Retinal pigment epithelial cell (primary cell): ENCODE data around the gene KRTAP4-16.
"Not testable (repeated sequence)": the region's sequence is repeated elsewhere in the genome, so short reads cannot be mapped to it uniquely, and the experiment has no call there.

Experiments used
- DNase-seq: peaks from one replicate; pipeline ENCODE4 v3.0.0-alpha.2; 2010; ENCODE audit warnings: low read depth
- H3K4me3 ChIP-seq: 2 replicates; pipeline ENCODE4 v1.5.1; 2011; ENCODE audit warnings: mild to moderate bottlenecking, low read length, control low read depth, moderate library complexity
- CTCF ChIP-seq: conservative IDR thresholded peaks from 2 replicates; pipeline ENCODE4 v1.5.1; 2011; ENCODE audit warnings: low read depth, low read length, control low read depth, inconsistent platforms

Gene KRTAP4-16

GRCh38 chr17:41101586-41102259, at the start of gene KRTAP4-16:
TSS of gene KRTAP4-16 (minus strand) at chr17:41102209. CDS start at chr17:41102209, 0 bp downstream.
- TF ChIP-seq CTCF, result no peak
- H3K4me3 ChIP-seq, result no peak within 1 kb of the TSS
- DNase-seq, result no peak

- no peak for DNase-seq
- H3K4me3 ChIP-seq, result no peak overlapping the region
- no peak for TF ChIP-seq CTCF
Observed at GRCh38 chr17:41151525-41151924, 49.5 kb upstream of the KRTAP4-16 start.

GRCh38 chr17:41150026-41150425, 48.0 kb upstream of the KRTAP4-16 start:
- no peak overlapping the region for H3K4me3 ChIP-seq
- TF ChIP-seq CTCF, result no peak
- DNase-seq, result no peak

GRCh38 chr17:41149652-41149985, 47.6 kb upstream of the KRTAP4-16 start, which contains the start of gene KRTAP4-5:
TSS of gene KRTAP4-5 (minus strand) at chr17:41149825. CDS start at chr17:41149767, 58 bp downstream.
- TF ChIP-seq CTCF, result no peak

GRCh38 chr17:41148971-41149651, 47.1 kb upstream of the KRTAP4-16 start:
- H3K4me3 ChIP-seq, DNase-seq: not testable (repeated sequence)

More at GRCh38 chr17:41149652-41149985, 47.6 kb upstream of the KRTAP4-16 start, which contains the start of gene KRTAP4-5:
- H3K4me3 ChIP-seq, result no peak within 1 kb of the TSS
- no peak for DNase-seq

- no peak overlapping the region for H3K4me3 ChIP-seq
- DNase-seq, result no peak
- no peak for TF ChIP-seq CTCF
Observed at GRCh38 chr17:41147531-41148204, 45.7 kb upstream of the KRTAP4-16 start.

- DNase-seq, result no peak
- H3K4me3 ChIP-seq, result no peak overlapping the region
- no peak for TF ChIP-seq CTCF
Observed at GRCh38 chr17:41145261-41145660, 43.3 kb upstream of the KRTAP4-16 start.
